GM23338 (cell line): ENCODE measurements around the gene SLC22A16. TPM values are rescaled to one million over a fixed set of nuclear protein-coding genes. Genes with fewer than 3 reads are reported as not detected.

Experiments used
- ATAC-seq: fragments of 200-7000 bp; cut with Tn5 transposase; 3 replicates; pipeline ENCODE4 v1.9.1; 2020
- DNase-seq: peaks from one replicate; pipeline ENCODE4 v3.0.0-alpha.2; 2015; ENCODE audit warnings: low spot score
- H2AFZ ChIP-seq: fragments of 200-600 bp; sonication (generic); 2 replicates; pipeline ENCODE4 v1.8.0; 2016; ENCODE audit warnings: antibody characterized with exemption, mild to moderate bottlenecking, moderate library complexity
- H3F3A ChIP-seq: fragments of 200-600 bp; sonication (generic); replicated peaks from 2 replicates; pipeline ENCODE4 v1.8.0; 2017; ENCODE audit warnings: antibody characterized with exemption, mixed run types, low read depth
- H3K27ac ChIP-seq: fragments of 200-600 bp; sonication (generic); 2 replicates; pipeline ENCODE4 v1.6.1; 2016; ENCODE audit warnings: low read depth
- H3K27me3 ChIP-seq: fragments of 200-600 bp; sonication (generic); 2 replicates; pipeline ENCODE4 v1.8.0; 2016; ENCODE audit warnings: mild to moderate bottlenecking, mixed run types, moderate library complexity; ENCODE audit not compliant: insufficient read depth
- H3K36me3 ChIP-seq: fragments of 200-600 bp; sonication (generic); 2 replicates; pipeline ENCODE4 v1.8.0; 2016; ENCODE audit warnings: mild to moderate bottlenecking; ENCODE audit not compliant: insufficient read depth
- H3K4me1 ChIP-seq: fragments of 200-600 bp; sonication (generic); 2 replicates; pipeline ENCODE4 v1.8.0; 2016; ENCODE audit warnings: mild to moderate bottlenecking, moderate library complexity; ENCODE audit not compliant: insufficient read depth
- H3K4me2 ChIP-seq: fragments of 200-600 bp; sonication (generic); 2 replicates; pipeline ENCODE4 v1.7.1; 2017; ENCODE audit warnings: mixed run types
- H3K4me3 ChIP-seq: fragments of 200-600 bp; sonication (generic); 2 replicates; pipeline ENCODE4 v1.6.1; 2016; ENCODE audit warnings: mixed run types
- H3K79me2 ChIP-seq: fragments of 200-600 bp; sonication (generic); replicated peaks from 2 replicates; pipeline ENCODE4 v1.8.0; 2017; ENCODE audit warnings: mild to moderate bottlenecking; ENCODE audit not compliant: insufficient read depth
- H3K9me2 ChIP-seq: fragments of 200-600 bp; sonication (generic); 2 replicates; pipeline ENCODE4 v1.8.0; 2017; ENCODE audit not compliant: insufficient read depth
- H4K20me1 ChIP-seq: fragments of 200-600 bp; sonication (generic); replicated peaks from 2 replicates; pipeline ENCODE4 v1.8.0; 2017; ENCODE audit warnings: mild to moderate bottlenecking; ENCODE audit not compliant: insufficient read depth
- H3K27ac Mint-ChIP-seq: 2 replicates; pipeline ENCODE4 v1.8.0; 2020; ENCODE audit warnings: inconsistent platforms, mild to moderate bottlenecking, moderate library complexity, mixed read lengths
- H3K27me3 Mint-ChIP-seq: 3 replicates; pipeline ENCODE4 v1.8.0; 2022; ENCODE audit warnings: low read depth, mild to moderate bottlenecking, moderate library complexity, mixed read lengths, inconsistent platforms; ENCODE audit not compliant: insufficient read depth, poor library complexity
- H3K36me3 Mint-ChIP-seq: 3 replicates; pipeline ENCODE4 v1.8.0; 2021; ENCODE audit warnings: low read depth, mild to moderate bottlenecking, inconsistent platforms, moderate library complexity, mixed read lengths
- H3K4me1 Mint-ChIP-seq: 3 replicates; pipeline ENCODE4 v1.8.0; 2020; ENCODE audit warnings: mild to moderate bottlenecking, inconsistent platforms, mixed read lengths
- H3K4me3 Mint-ChIP-seq: 3 replicates; pipeline ENCODE4 v1.8.0; 2021; ENCODE audit warnings: moderate library complexity, mild to moderate bottlenecking, inconsistent platforms, mixed read lengths
- H3K9me3 Mint-ChIP-seq: 3 replicates; pipeline ENCODE4 v1.8.0; 2020; ENCODE audit warnings: moderate library complexity, mild to moderate bottlenecking, inconsistent platforms, mixed read lengths
- CREB1 ChIP-seq: fragments of 250-450 bp; sonication (Bioruptor Pico); IDR thresholded peaks from 2 replicates; pipeline ENCODE4 v1.5.0; 2020; ENCODE audit warnings: low read depth, mild to moderate bottlenecking, moderate library complexity
- EZH2 ChIP-seq: fragments of 200-600 bp; sonication (generic); IDR thresholded peaks from one replicate; pipeline ENCODE4 v1.8.0; 2017; ENCODE audit warnings: antibody characterized with exemption, mild to moderate bottlenecking, low read depth; ENCODE audit not compliant: unreplicated experiment
- EZH2phosphoT487 ChIP-seq: fragments of 200-600 bp; sonication (generic); IDR thresholded peaks from one replicate; pipeline ENCODE4 v1.8.1; 2018; ENCODE audit warnings: antibody characterized with exemption; ENCODE audit not compliant: unreplicated experiment
- JUNB ChIP-seq: IDR thresholded peaks from one replicate; pipeline ENCODE4 v1.6.1; 2016; ENCODE audit warnings: antibody characterized with exemption; ENCODE audit not compliant: unreplicated experiment
- NANOG ChIP-seq: IDR thresholded peaks from 2 replicates; pipeline ENCODE4 v1.6.1; 2016; ENCODE audit warnings: antibody characterized with exemption, borderline replicate concordance
- POLR2AphosphoS5 ChIP-seq: IDR thresholded peaks from 2 replicates; pipeline ENCODE4 v1.6.1; 2016; ENCODE audit warnings: antibody characterized with exemption, low read depth
- STAT1 ChIP-seq: IDR thresholded peaks from one replicate; pipeline ENCODE4 v1.6.1; 2016; ENCODE audit warnings: antibody characterized with exemption; ENCODE audit not compliant: unreplicated experiment
- ZNF114 ChIP-seq: fragments of 250-450 bp; sonication (Bioruptor Pico); IDR thresholded peaks from 2 replicates; pipeline ENCODE4 v1.5.0; 2020; ENCODE audit warnings: mild to moderate bottlenecking, moderate library complexity
- ZNF331 ChIP-seq: fragments of 250-450 bp; sonication (Bioruptor Pico); IDR thresholded peaks from 2 replicates; pipeline ENCODE4 v1.5.0; 2020; ENCODE audit warnings: low read depth, mild to moderate bottlenecking, moderate library complexity
- polyA plus RNA-seq: library from polyadenylated mRNA; unstranded; fragments of >200 nt; fragmentation: Nextera tagmentation; extraction: Ambion mirVana; gene quantifications from 2 replicates; pipeline ENCODE4 v1.2.1, GENCODE V29; 2016
- total RNA-seq: library from RNA; depleted of rRNA; stranded (reverse); fragments of >200 nt; shearing (Covaris generic); gene quantifications from 2 replicates; pipeline ENCODE4 v1.2.3, GENCODE V29; 2014
- TF ChIP-seq, protein P1 (sequence below): fragments of 250-450 bp; sonication (Bioruptor Pico); IDR thresholded peaks from 2 replicates; pipeline ENCODE4 v1.5.0; 2020; ENCODE audit warnings: mild to moderate bottlenecking, moderate library complexity
- TF ChIP-seq, protein P2 (sequence below): IDR thresholded peaks from 2 replicates; pipeline ENCODE4 v1.6.1; 2016; ENCODE audit warnings: antibody characterized with exemption

SLC22A16 gene
- total and polyA plus RNA-seq, 2 experiments from 2014 or later, result 0.37 to 0.42 TPM

DNA sequence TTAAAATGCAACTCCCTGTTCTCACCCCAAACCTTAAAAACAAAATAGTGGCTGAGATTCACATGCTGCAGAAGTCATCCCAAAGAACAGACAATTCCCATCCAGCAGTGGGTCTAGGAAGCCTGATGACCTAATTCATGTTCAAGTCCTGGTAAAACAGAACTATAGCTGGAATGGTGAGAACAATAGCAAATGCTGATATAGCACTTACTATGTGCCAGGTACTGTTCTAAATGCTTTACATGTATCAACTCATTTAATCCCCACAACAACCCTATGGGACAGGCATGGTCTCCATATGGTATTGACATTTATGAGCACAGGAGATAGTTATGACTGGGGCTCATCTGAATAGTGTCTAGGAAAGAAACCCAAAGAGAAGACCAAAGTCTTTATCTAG lies 66.6 kb downstream of the SLC22A16 start:
- Mint-ChIP-seq H3K27ac (no peak overlapping the region), H3K27me3 (peaks cover 3% of the 10 kb centered on the region), H3K9me3 (peaks cover under 1% of the 10 kb centered on the region; the same call in 1 of the 3 replicates), H3K4me1 (no peaks in the 10 kb centered on the region; the same call in 2 of the 3 replicates), H3K36me3 (no peaks in the 10 kb centered on the region), H3K4me3 (no peak overlapping the region)
- ATAC-seq, result no peak
- Histone ChIP-seq H2AFZ (no peak overlapping the region), H3K4me3 (no peak overlapping the region), H3K27me3 (no peaks in the 10 kb centered on the region), H3F3A (no peaks in the 10 kb centered on the region), H4K20me1 (no peaks in the 10 kb centered on the region), H3K9me2 (no peaks in the 10 kb centered on the region), H3K79me2 (no peaks in the 10 kb centered on the region), H3K36me3 (no peaks in the 10 kb centered on the region), H3K4me1 (no peaks in the 10 kb centered on the region), H3K27ac (no peak overlapping the region), H3K4me2 (no peak overlapping the region)
- no peak for TF ChIP-seq ZNF114 (CRISPR knock-in tag)
- TF ChIP-seq, protein P1, sequence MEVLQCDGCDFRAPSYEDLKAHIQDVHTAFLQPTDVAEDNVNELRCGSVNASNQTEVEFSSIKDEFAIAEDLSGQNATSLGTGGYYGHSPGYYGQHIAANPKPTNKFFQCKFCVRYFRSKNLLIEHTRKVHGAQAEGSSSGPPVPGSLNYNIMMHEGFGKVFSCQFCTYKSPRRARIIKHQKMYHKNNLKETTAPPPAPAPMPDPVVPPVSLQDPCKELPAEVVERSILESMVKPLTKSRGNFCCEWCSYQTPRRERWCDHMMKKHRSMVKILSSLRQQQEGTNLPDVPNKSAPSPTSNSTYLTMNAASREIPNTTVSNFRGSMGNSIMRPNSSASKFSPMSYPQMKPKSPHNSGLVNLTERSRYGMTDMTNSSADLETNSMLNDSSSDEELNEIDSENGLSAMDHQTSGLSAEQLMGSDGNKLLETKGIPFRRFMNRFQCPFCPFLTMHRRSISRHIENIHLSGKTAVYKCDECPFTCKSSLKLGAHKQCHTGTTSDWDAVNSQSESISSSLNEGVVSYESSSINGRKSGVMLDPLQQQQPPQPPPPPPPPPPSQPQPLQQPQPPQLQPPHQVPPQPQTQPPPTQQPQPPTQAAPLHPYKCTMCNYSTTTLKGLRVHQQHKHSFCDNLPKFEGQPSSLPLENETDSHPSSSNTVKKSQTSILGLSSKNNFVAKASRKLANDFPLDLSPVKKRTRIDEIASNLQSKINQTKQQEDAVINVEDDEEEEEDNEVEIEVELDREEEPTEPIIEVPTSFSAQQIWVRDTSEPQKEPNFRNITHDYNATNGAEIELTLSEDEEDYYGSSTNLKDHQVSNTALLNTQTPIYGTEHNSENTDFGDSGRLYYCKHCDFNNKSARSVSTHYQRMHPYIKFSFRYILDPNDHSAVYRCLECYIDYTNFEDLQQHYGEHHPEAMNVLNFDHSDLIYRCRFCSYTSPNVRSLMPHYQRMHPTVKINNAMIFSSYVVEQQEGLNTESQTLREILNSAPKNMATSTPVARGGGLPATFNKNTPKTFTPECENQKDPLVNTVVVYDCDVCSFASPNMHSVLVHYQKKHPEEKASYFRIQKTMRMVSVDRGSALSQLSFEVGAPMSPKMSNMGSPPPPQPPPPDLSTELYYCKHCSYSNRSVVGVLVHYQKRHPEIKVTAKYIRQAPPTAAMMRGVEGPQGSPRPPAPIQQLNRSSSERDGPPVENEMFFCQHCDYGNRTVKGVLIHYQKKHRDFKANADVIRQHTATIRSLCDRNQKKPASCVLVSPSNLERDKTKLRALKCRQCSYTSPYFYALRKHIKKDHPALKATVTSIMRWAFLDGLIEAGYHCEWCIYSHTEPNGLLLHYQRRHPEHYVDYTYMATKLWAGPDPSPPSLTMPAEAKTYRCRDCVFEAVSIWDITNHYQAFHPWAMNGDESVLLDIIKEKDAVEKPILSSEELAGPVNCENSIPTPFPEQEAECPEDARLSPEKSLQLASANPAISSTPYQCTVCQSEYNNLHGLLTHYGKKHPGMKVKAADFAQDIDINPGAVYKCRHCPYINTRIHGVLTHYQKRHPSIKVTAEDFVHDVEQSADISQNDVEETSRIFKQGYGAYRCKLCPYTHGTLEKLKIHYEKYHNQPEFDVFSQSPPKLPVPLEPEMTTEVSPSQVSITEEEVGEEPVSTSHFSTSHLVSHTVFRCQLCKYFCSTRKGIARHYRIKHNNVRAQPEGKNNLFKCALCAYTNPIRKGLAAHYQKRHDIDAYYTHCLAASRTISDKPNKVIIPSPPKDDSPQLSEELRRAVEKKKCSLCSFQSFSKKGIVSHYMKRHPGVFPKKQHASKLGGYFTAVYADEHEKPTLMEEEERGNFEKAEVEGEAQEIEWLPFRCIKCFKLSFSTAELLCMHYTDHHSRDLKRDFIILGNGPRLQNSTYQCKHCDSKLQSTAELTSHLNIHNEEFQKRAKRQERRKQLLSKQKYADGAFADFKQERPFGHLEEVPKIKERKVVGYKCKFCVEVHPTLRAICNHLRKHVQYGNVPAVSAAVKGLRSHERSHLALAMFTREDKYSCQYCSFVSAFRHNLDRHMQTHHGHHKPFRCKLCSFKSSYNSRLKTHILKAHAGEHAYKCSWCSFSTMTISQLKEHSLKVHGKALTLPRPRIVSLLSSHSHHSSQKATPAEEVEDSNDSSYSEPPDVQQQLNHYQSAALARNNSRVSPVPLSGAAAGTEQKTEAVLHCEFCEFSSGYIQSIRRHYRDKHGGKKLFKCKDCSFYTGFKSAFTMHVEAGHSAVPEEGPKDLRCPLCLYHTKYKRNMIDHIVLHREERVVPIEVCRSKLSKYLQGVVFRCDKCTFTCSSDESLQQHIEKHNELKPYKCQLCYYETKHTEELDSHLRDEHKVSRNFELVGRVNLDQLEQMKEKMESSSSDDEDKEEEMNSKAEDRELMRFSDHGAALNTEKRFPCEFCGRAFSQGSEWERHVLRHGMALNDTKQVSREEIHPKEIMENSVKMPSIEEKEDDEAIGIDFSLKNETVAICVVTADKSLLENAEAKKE (CRISPR knock-in tag), result no peak
- no peak for TF ChIP-seq NANOG
- no peak for TF ChIP-seq POLR2AphosphoS5
- no peak for TF ChIP-seq CREB1 (CRISPR knock-in tag)
- TF ChIP-seq ZNF331 (CRISPR knock-in tag), result no peak
- TF ChIP-seq EZH2, result no peak
- TF ChIP-seq, protein P2, sequence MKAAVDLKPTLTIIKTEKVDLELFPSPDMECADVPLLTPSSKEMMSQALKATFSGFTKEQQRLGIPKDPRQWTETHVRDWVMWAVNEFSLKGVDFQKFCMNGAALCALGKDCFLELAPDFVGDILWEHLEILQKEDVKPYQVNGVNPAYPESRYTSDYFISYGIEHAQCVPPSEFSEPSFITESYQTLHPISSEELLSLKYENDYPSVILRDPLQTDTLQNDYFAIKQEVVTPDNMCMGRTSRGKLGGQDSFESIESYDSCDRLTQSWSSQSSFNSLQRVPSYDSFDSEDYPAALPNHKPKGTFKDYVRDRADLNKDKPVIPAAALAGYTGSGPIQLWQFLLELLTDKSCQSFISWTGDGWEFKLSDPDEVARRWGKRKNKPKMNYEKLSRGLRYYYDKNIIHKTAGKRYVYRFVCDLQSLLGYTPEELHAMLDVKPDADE, result no peak
- TF ChIP-seq STAT1, result no peak
- no peak for TF ChIP-seq JUNB
- TF ChIP-seq EZH2phosphoT487, result no peak
- no peak for DNase-seq
